HG03432 (cell line): ENCODE results near the gene RGMB.

Experiments
- ATAC-seq: cut with Tn5 transposase; IDR thresholded peaks from one replicate; pipeline ENCODE4 v1.9.1; 2021; ENCODE audit warnings: mild to moderate bottlenecking, moderate library complexity; ENCODE audit not compliant: unreplicated experiment

The RGMB gene

DNA sequence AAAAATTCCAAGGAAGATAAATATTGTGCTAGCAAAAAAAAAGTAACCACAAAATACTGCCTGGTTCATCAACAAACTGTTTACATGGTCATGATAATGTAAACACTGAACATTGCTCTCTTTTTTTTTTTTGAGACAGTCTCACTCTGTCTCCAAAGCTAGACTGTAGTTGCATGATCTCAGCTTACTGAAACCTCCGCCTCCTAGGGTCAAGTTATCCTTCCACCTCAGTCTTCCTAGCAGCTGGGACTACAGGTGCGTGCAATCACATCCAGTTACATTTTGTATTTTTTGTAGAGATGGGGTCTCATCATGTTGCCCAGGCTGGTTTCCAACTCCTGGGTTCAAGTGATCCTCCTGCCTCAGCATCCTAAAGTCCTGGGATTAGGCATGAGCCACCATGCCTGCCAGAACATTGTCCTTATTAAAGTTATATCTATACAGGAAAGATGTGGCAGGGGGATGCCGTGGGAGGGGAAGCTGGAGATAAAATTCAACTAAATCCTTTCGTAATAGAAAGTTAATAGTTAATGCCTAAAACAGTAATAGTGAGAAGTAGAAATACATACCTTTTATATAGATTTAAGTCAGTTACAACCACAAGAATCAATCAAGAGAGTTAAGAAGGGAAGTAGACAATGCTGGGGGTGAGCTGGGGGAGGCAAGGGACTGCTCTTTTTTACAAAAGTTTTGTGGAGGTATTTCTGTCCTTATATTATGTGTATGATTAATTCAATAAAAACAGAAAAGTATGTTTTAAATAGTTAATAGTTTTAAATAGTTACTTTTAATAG lies 52.3 kb downstream of the RGMB start:
- no peak for ATAC-seq

DNA sequence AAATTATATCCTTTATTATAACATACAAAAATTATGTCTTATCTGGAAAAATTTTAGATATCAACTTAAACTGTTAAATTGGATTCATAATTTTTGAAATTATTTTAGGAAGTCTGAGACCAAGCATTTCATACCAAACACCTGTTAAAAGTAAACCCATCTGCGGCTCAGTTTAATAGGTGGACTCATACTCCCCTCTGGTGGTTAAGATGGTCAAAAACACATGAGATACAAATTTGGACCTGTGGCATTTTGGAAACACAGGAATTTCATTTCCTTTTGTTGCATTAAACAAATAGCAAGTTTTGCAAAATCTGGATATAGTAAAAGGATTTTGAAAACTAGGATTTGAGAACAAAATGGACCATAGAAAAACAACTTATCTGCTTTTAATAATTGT lies 53.7 kb downstream of the RGMB start:
- peak; percentile 62 for ATAC-seq

DNA sequence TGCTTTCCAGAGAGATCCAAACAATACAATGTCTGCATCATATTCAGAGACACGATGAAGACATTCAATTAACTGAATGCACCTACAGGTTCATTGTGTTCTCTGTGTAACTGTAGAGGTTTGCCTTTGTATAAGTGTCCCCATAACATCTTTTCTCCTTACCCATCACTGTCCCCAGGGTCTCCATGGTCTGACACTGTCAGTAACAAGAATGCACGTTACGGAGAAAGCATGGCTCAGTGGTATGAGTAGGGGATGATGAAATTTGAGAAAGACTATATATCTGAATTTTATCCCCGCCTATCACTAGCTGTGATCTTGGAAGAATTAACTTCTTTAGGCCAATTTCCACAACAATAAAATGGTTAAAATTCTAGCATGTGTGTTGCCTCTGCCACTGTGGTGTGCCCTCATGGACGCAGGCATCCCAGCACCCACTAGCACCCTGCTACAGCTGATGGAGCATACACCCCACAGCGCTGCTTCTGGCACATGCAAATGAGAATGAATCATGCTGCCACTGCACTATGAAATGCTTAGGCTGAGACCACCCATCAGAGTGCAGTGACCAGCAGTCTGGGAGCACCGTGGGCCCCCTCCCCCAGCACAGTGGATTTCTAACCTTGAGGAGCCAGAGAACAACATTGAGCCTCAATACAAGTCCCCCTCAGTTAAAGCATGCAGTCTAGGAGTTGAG lies 54.3 kb downstream of the RGMB start:
- no peak for ATAC-seq

DNA sequence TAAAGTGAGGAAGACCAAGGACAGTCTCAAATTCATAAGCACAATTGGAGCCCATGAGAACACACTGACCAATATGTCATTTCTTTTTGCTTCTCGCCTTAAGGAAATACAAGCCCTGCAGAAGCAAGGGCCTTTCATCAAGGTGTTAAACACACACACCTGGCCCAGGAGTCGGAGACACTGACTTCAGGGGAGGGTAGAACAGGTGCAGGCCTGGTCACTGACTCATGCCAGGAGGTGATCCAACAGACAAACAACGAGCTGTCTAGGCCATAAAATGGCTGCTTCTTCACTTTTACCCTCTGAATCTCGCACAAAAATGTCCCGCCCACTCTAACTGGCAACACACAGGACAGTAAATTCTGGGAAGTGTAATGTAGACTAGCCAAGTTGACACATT lies 62.7 kb downstream of the RGMB start:
- ATAC-seq: no peak

DNA sequence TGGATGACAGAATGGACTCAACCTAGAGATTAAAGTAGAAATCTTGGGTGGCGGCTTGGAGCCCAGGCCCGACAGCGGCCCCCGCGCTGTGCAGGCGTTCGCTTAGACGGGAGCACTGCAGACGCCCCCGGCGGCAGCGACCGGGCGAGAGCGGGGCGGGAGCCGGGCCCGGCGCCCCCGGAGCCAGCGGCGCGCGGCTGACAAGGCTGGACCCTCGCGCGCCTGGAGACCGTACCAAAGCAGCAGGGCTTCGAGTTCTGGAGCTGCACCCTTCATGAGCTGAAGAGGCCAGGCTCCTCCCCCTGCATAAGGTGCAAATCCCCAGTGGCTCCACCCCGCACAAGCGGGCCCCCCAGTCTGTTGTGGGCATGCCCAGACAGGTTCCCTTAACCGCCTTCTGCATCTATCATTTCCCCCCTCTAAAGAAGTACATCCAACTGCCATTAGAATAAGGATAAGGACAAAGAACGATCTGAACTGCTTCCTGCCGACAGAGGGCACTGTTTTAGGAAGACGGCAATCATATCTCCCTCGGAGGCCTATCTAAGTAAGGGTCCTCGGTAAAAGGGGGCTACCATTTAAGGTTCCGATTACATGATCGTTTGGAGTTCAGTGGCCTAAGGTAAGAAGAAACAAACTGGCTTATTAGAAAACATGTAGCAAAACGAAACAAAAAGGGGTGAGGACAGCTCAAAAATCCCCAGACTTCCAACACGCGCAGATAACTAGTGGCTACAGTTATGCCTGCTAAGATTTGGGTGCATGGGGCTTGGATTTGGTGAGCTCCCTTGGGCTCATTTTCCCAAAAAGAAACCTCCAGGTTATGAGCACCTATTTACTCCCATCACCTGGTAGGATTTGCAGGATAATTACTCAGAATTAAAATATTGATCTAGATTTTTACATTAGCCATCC lies 66.3 kb downstream of the RGMB start:
- peak; percentile 76 for ATAC-seq

DNA sequence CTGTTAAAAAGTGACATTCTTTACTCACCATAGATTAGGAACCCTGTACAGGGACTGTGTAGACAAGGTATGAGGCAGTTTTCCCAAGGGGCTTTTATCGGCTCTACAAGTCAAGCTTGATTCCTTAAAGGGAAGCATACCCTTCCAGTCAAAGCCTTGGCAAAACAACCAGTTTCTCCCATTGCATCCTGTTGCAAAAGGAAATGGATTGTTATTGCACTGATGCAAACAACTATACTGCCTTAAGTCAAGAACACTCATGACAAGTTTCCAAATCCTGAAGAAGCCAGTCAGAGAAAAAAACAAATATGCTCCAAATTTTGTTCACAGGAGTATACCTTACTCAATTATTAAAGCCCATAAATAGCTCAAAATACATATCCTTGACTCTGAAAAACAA lies 67.5 kb downstream of the RGMB start:
- no peak for ATAC-seq

DNA sequence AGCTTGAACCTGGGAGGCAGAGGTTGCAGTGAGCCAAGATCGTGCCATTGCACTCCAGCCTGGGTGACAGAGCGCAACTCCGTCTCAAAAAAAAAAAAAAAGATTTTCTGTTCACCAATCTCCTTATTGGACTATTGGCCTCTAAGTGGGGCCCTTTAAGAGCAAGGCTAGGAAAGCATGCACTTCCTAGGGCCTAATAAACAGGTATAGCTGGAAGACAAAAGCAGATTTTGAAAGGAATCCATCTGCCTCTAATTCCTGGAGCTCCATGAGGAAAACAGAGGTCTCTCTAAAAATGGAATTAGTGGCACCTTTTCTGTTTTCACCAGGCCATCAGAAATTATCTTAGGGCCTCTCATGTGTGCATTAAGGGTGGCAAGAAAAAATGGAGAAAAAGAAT lies 70.0 kb downstream of the RGMB start:
- ATAC-seq: no peak

DNA sequence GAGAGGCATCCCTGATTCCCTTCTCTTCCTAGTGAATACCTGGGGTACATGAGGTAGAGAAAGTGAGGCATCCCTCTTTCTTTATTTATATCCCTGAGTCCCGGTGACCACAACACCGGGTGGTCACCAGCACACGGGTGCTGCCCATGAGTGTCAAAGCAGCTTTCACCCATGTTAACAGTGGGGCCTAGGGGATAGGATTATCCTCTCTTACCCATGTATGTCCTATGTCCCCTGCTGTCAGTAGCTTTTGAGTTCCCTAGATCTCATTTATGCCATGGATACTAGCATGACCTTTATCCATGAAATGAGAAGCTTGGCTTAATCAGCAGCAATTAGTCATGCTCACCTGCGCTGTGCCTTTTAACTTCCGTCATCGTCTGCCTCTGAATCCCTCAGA lies 71.4 kb downstream of the RGMB start:
- ATAC-seq: no peak

DNA sequence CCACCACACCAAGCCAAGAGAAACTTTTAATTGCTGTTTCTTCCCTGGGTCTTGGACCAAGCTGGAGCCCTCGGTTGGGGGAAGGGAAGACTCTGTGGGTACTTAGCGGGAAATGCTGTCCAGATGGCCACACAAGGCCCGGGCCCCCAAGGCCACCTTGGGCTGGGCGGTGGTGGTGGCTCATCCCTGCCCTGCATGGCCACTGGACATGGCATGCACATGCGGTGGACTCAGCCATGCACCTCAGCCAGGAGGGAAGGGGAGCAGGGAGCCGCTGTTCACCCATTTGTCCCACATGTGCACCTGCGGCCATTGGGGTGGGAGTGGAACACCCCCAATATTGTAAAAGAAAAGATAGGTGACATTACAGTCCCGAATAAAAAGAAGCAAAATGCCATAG lies 72.4 kb downstream of the RGMB start:
- ATAC-seq: no peak
